GM12874 (cell line): ENCODE measurements around the gene DCDC2B.

Experiments
- TF ChIP-seq, protein P1 (sequence below): IDR thresholded peaks from 2 replicates; pipeline ENCODE4 v1.5.1; 2011; ENCODE audit warnings: low read depth, mild to moderate bottlenecking, control low read depth, low read length, moderate library complexity; ENCODE audit not compliant: insufficient read depth

The DCDC2B gene

GRCh38 chr1:32208891-32209328, at the start of gene DCDC2B:
DCDC2B (plus strand) TSS chr1:32209089; CDS start chr1:32209094, 5 bp downstream.
- TF ChIP-seq, protein P1, sequence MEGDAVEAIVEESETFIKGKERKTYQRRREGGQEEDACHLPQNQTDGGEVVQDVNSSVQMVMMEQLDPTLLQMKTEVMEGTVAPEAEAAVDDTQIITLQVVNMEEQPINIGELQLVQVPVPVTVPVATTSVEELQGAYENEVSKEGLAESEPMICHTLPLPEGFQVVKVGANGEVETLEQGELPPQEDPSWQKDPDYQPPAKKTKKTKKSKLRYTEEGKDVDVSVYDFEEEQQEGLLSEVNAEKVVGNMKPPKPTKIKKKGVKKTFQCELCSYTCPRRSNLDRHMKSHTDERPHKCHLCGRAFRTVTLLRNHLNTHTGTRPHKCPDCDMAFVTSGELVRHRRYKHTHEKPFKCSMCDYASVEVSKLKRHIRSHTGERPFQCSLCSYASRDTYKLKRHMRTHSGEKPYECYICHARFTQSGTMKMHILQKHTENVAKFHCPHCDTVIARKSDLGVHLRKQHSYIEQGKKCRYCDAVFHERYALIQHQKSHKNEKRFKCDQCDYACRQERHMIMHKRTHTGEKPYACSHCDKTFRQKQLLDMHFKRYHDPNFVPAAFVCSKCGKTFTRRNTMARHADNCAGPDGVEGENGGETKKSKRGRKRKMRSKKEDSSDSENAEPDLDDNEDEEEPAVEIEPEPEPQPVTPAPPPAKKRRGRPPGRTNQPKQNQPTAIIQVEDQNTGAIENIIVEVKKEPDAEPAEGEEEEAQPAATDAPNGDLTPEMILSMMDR = no peak

- TF ChIP-seq, protein P1 = no peak
Measured at GRCh38 chr1:32159189-32159588, 49.7 kb upstream of the DCDC2B start.

DNA sequence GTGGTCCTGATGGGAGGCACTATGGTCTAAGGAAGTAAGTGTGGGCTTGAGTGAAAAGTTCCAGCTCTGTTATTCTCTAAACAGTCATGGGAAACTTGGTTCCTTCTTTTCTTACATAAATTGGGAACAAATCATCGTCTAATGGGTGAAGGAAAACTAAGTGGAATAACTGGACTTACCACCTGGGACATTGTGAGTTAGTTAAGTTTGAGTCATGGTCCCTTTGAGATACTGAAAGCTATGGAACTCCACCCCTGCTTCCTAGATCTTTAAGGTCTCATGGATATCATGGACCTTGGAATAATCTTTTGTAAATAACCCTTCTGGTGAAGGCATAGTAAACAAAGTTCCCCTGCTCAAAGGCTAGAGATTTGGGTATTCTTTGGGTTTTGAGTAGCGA, 45.5 kb upstream of the DCDC2B start:
- TF ChIP-seq, protein P1 = no peak

GRCh38 chr1:32170991-32171390, 37.9 kb upstream of the DCDC2B start:
- TF ChIP-seq, protein P1 = no peak

GRCh38 chr1:32172621-32173245, 36.2 kb upstream of the DCDC2B start:
- TF ChIP-seq, protein P1 = no peak

DNA sequence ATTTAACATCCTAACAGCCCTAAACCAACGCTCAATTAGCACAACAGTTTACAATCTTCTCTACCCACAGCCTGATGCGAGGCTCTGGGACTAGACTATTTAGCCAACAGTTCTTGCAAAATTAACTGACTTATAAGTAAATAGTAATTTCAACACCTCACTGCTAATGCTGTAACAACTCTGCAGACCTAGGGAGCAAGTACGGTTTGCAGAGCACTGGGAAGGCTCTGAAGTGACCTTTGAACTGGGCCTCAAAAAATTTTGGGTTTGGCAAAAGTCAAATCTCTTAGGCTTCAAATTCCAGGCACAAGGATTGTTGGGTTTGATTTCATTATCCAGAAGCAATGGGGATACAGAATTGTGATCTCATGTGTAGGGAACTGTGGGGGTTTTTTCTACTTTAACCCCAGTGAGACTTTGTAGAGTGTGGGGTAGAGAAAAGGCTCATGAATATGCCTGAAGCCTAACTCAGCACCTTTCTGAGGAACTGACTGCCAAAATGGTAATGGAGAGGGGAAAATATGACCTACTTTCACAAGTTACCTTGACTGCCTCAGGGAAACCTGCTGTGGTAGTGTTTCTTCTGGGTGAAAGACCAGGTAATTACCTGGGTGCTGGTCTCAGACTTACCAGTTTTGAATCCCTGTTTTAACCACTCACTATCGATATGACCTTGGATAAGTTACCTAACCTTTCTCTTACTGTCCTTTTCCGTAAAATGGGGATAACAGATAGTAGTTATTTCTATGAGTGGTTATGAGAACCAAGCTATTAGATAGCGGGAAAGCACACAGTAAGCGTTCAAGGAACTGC, 30.3 kb upstream of the DCDC2B start:
- TF ChIP-seq, protein P1 = no peak

DNA sequence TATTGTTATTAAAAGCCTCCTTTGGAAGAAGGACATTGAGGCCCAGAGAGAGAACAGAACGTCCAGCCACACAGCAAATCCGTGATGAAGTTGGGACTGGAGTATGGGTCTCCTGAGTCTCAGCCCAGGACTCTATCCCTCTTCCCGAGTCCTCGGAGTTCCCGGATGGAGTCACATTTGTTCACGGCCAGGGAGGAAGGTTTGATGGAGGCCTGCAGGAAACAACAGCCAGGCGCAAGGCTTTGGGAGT, 29.8 kb upstream of the DCDC2B start:
- TF ChIP-seq, protein P1 = no peak
